ENCODE measurements around the gene KLF2. TPM values are rescaled to one million over a fixed set of nuclear protein-coding genes. Genes with fewer than 3 reads are reported as not detected.

Gene KLF2
- total and polyA plus RNA-seq, 2 donors (not counting 1 experiment from before 2014, with no cell fraction given), result 6.7 to 19.2 TPM

GRCh38 chr19:16377521-16377920, 52.9 kb downstream of the KLF2 start:
- no peak for DNase-seq (ENCODE audit: low read depth in 2 of 2)
- H3K79me2 ChIP-seq (ENCODE audit: control insufficient read depth, insufficient read depth, low read length), result no peaks in the 10 kb centered on the region
- no peaks in the 10 kb centered on the region for H3K9me3 ChIP-seq (ENCODE audit: control insufficient read depth, insufficient read depth, low read depth, low read length)
- H3K36me3 ChIP-seq (ENCODE audit: control insufficient read depth, insufficient read depth, low read length), result peaks cover 17% of the 10 kb centered on the region
- TF ChIP-seq CTCF (conservative IDR thresholded peaks at IDR 0.05 in 1 of 2, IDR thresholded peaks at IDR 0.05 in 1 of 2; ENCODE audit: low read depth in 1 of 2, low read length in 2 of 2) (no peak), EZH2 (IDR thresholded peaks at IDR 0.05; ENCODE audit: low read length, missing control alignments) (no peak)
- H4K20me1 ChIP-seq (ENCODE audit: control insufficient read depth, extremely low read depth, insufficient read depth, low read length), result no peaks in the 10 kb centered on the region
- H3K4me3 ChIP-seq (replicated peaks in 1 of 4; ENCODE audit: control extremely low read depth in 1 of 4, insufficient read depth in 1 of 4, low read depth in 3 of 4, low read length in 4 of 4), result no peak overlapping the region
- no peak overlapping the region for H3K4me2 ChIP-seq (ENCODE audit: extremely low read depth, insufficient read depth, low read length)
- H3K27me3 ChIP-seq (ENCODE audit: control insufficient read depth, insufficient read depth, low read length), result no peaks in the 10 kb centered on the region
- no peak overlapping the region for H3K27ac ChIP-seq (ENCODE audit: insufficient read depth, low read length)
- H3K9ac ChIP-seq (ENCODE audit: insufficient read depth, low read length), result no peak overlapping the region
- peaks cover 28% of the 10 kb centered on the region for H3K4me1 ChIP-seq (ENCODE audit: control insufficient read depth, extremely low read depth, insufficient read depth, low read length)
- H2AFZ ChIP-seq (ENCODE audit: low read length), result no peak overlapping the region

Other genes with a start within 250 kb of the KLF2 start
- 720 and 822 TPM in 2 replicates for gene TPM4, start 248.3 kb upstream of the KLF2 start, total RNA-seq
- gene TPM4, start 248.3 kb upstream of the KLF2 start, polyA plus RNA-seq, result 1,637 and 2,577 TPM in 2 replicates
- gene RAB8A, start 212.9 kb upstream of the KLF2 start, total RNA-seq, result 47.5 and 77.6 TPM in 2 replicates
- gene RAB8A, start 212.9 kb upstream of the KLF2 start, polyA plus RNA-seq, result 104 and 128 TPM in 2 replicates
- gene HSH2D, start 181.1 kb upstream of the KLF2 start, total RNA-seq, result not detected in 2 replicates
- gene HSH2D, start 181.1 kb upstream of the KLF2 start, polyA plus RNA-seq, result not detected in 2 replicates
- gene CIB3, start 151.3 kb upstream of the KLF2 start, total RNA-seq, result not detected in 2 replicates
- not detected in 2 replicates for gene CIB3, start 151.3 kb upstream of the KLF2 start, polyA plus RNA-seq
- 102 and 106 TPM in 2 replicates for gene FAM32A, start 139.4 kb upstream of the KLF2 start, total RNA-seq
- 141 and 149 TPM in 2 replicates for gene FAM32A, start 139.4 kb upstream of the KLF2 start, polyA plus RNA-seq
- gene AP1M1, start 126.9 kb upstream of the KLF2 start, total RNA-seq, result 48.5 and 113 TPM in 2 replicates
- gene AP1M1, start 126.9 kb upstream of the KLF2 start, polyA plus RNA-seq, result 94.4 and 130 TPM in 2 replicates
- gene EPS15L1, start 147.1 kb downstream of the KLF2 start, total RNA-seq, result 8.2 and 10.9 TPM in 2 replicates
- gene EPS15L1, start 147.1 kb downstream of the KLF2 start, polyA plus RNA-seq, result 11.3 and 16.2 TPM in 2 replicates
- gene CALR3, start 171.3 kb downstream of the KLF2 start, total RNA-seq, result not detected in 2 replicates
- gene CALR3, start 171.3 kb downstream of the KLF2 start, polyA plus RNA-seq, result 0.10 TPM in 1 of 2 replicates, not detected in the other
- gene C19orf44, start 171.6 kb downstream of the KLF2 start, total RNA-seq, result 2.8 and 3.6 TPM in 2 replicates
- 2.8 and 2.9 TPM in 2 replicates for gene C19orf44, start 171.6 kb downstream of the KLF2 start, polyA plus RNA-seq
- 4.4 and 6.1 TPM in 2 replicates for gene CHERP, start 217.6 kb downstream of the KLF2 start, total RNA-seq
- 2.4 and 5.2 TPM in 2 replicates for gene CHERP, start 217.6 kb downstream of the KLF2 start, polyA plus RNA-seq
- 16.9 and 19.0 TPM in 2 replicates for gene SLC35E1, start 247.6 kb downstream of the KLF2 start, total RNA-seq
- gene SLC35E1, start 247.6 kb downstream of the KLF2 start, polyA plus RNA-seq, result 34.0 and 36.1 TPM in 2 replicates

Measured in fibroblast of lung (primary cell).